Astrocyte (in vitro differentiated cells and primary cell): Measurements from ENCODE around the gene VWA8. TPM values are rescaled to one million over a fixed set of nuclear protein-coding genes. Genes with fewer than 3 reads are reported as not detected.

Experiments used
- DNase-seq: peaks from one replicate; pipeline ENCODE4 v3.0.0-alpha.2; 2010; ENCODE audit warnings: low read depth
- FAIRE-seq: peaks from 2 replicates; lab custom pipeline; 2011; peaks lifted over from hg19 to GRCh38; lab: Jason Lieb, UNC
- H2AFZ ChIP-seq: 2 replicates; pipeline ENCODE4 v1.6.0; 2012; ENCODE audit warnings: low read depth, low read length, inconsistent platforms
- H3K27ac ChIP-seq: 2 replicates; pipeline ENCODE4 v1.5.1; 2011; ENCODE audit warnings: low read depth, low read length, inconsistent platforms
- H3K27me3 ChIP-seq: 2 replicates; pipeline ENCODE4 v1.6.0; 2011; ENCODE audit warnings: low read length, inconsistent platforms; ENCODE audit not compliant: insufficient read depth
- H3K36me3 ChIP-seq: 2 replicates; pipeline ENCODE4 v1.5.1; 2011; ENCODE audit warnings: low read length, inconsistent platforms; ENCODE audit not compliant: insufficient read depth
- H3K4me1 ChIP-seq: 2 replicates; pipeline ENCODE4 v1.5.1; 2011; ENCODE audit warnings: low read length, inconsistent platforms; ENCODE audit not compliant: insufficient read depth
- H3K4me2 ChIP-seq: 2 replicates; pipeline ENCODE4 v1.6.0; 2012; ENCODE audit warnings: low read length, inconsistent platforms
- H3K4me3 ChIP-seq: 2 replicates; pipeline ENCODE4 v1.5.1; 2011; ENCODE audit warnings: low read depth, mild to moderate bottlenecking, low read length, inconsistent platforms; ENCODE audit not compliant: insufficient read depth
- H3K79me2 ChIP-seq: 2 replicates; pipeline ENCODE4 v1.6.0; 2012; ENCODE audit warnings: mild to moderate bottlenecking, low read length, inconsistent platforms; ENCODE audit not compliant: insufficient read depth
- H3K9ac ChIP-seq: 2 replicates; pipeline ENCODE4 v1.6.0; 2012; ENCODE audit warnings: mild to moderate bottlenecking, low read length, inconsistent platforms
- H3K9me3 ChIP-seq: 2 replicates; pipeline ENCODE4 v1.5.1; 2012; ENCODE audit warnings: low read depth, mild to moderate bottlenecking, low read length, inconsistent platforms; ENCODE audit not compliant: insufficient read depth
- H4K20me1 ChIP-seq: 2 replicates; pipeline ENCODE4 v1.6.0; 2012; ENCODE audit warnings: low read length, inconsistent platforms; ENCODE audit not compliant: insufficient read depth
- H3K27ac Mint-ChIP-seq: one replicate; pipeline ENCODE4 v1.8.0; 2021; ENCODE audit warnings: mild to moderate bottlenecking, mixed read lengths; ENCODE audit not compliant: unreplicated experiment
- H3K27me3 Mint-ChIP-seq: one replicate; pipeline ENCODE4 v1.8.0; 2021; ENCODE audit warnings: low read depth, mixed read lengths; ENCODE audit not compliant: unreplicated experiment
- H3K36me3 Mint-ChIP-seq: one replicate; pipeline ENCODE4 v1.8.0; 2021; ENCODE audit warnings: low read depth, mixed read lengths; ENCODE audit not compliant: unreplicated experiment
- H3K4me1 Mint-ChIP-seq: one replicate; pipeline ENCODE4 v1.8.0; 2021; ENCODE audit warnings: low read depth, mixed read lengths; ENCODE audit not compliant: unreplicated experiment
- H3K4me3 Mint-ChIP-seq: one replicate; pipeline ENCODE4 v1.8.0; 2021; ENCODE audit warnings: mild to moderate bottlenecking, moderate library complexity, mixed read lengths; ENCODE audit not compliant: unreplicated experiment
- H3K9me3 Mint-ChIP-seq: one replicate; pipeline ENCODE4 v1.8.0; 2021; ENCODE audit warnings: mild to moderate bottlenecking, mixed read lengths; ENCODE audit not compliant: unreplicated experiment
- CTCF ChIP-seq: IDR thresholded peaks from 2 replicates; pipeline ENCODE4 v1.5.1; 2011; ENCODE audit warnings: low read depth, mild to moderate bottlenecking, inconsistent platforms, low read length, moderate library complexity; ENCODE audit not compliant: insufficient read depth
- EZH2 ChIP-seq: IDR thresholded peaks from 2 replicates; pipeline ENCODE4 v1.6.1; 2012; ENCODE audit warnings: mild to moderate bottlenecking, low read length, inconsistent platforms; ENCODE audit not compliant: insufficient read depth
- total RNA-seq: library from RNA; stranded (reverse); gene quantifications from 2 replicates; pipeline ENCODE4 v1.2.1, GENCODE V29; 2021

The VWA8 gene
- total RNA-seq, 1 donor from 2014 or later, result 15.6 TPM

DNA sequence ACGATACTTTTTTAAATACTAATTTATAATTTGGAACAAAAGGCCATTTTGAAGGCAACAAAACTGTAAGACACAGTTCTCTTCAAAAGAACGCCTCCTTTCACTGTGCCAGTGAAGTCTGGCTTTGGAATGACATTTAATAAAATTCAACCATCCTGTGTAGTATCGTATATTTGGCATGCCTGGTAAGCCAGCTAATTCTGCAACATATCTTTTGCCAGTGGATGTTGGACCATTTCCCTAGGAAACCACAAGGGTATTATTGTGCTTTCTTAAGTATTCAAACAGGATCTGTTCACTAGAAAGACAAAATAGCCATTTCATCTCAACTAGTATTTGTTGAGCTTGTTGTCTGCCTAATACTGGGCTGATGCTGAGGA, 391.9 kb downstream of the VWA8 start:
- H3K4me3 ChIP-seq, result no peak overlapping the region
- no peaks in the 10 kb centered on the region for H3K9me3 ChIP-seq
- Mint-ChIP-seq H3K4me1 (peaks cover 19% of the 10 kb centered on the region), H3K27ac (no peak overlapping the region), H3K36me3 (peaks cover 15% of the 10 kb centered on the region), H3K4me3 (no peak overlapping the region), H3K27me3 (no peaks in the 10 kb centered on the region), H3K9me3 (no peaks in the 10 kb centered on the region)
- no peaks in the 10 kb centered on the region for H3K36me3 ChIP-seq
- TF ChIP-seq EZH2, result no peak
- TF ChIP-seq CTCF, result no peak
- H3K4me1 ChIP-seq, result peaks cover 31% of the 10 kb centered on the region
- no peaks in the 10 kb centered on the region for H3K79me2 ChIP-seq
- H3K27ac ChIP-seq, result no peak overlapping the region
- H2AFZ ChIP-seq, result no peak overlapping the region
- H3K9ac ChIP-seq, result no peak overlapping the region
- peak; percentile 79 for DNase-seq
- H3K4me2 ChIP-seq, result no peak overlapping the region
- FAIRE-seq, result peak; percentile 84
- H3K27me3 ChIP-seq, result no peaks in the 10 kb centered on the region
- H4K20me1 ChIP-seq, result no peaks in the 10 kb centered on the region

DNA sequence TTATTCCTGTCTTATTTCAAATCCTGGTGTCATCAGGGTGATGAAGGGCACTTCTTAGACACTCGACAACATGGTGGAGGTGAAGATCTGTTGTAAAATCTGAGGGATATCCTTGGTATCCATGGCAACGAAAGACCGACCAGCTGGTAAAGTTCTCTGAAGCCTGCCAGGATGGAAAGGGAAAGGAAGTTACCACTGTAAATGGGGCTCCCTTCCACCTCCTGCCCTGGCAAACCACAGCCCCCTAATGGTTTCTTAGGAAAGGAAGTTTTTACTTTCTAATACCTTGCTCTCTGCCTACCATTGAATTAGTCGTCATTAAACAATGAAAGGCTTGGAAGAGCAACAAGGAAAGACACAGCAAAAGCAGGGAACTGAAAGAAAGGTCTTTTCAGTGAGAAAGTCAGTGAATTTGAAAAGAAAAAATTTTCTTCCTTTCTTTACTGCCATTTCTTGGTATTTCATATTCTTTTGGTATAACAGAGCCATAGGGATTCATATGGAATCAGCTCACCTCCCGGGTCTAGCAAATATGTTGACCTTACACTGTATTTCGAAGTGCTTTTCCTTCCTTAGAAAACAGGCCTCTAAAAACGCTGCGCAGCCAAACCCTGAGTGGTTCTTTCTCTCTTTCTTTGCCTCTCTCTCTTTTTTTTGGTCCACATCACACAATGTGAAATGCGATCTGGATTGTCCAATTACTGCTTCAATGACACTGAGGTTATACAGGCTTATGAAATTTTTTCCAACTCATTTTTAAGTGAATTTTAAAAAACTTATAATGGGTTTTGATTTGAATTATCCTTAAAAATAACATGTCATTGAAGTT, 392.6 kb downstream of the VWA8 start:
- no peak overlapping the region for H3K4me3 Mint-ChIP-seq
- no peak overlapping the region for H3K9ac ChIP-seq
- H3K4me3 ChIP-seq, result no peak overlapping the region
- no peaks in the 10 kb centered on the region for H3K9me3 Mint-ChIP-seq
- no peaks in the 10 kb centered on the region for H3K27me3 Mint-ChIP-seq
- no peaks in the 10 kb centered on the region for H3K9me3 ChIP-seq
- H3K4me1 Mint-ChIP-seq, result peaks cover 25% of the 10 kb centered on the region
- H3K4me2 ChIP-seq, result no peak overlapping the region
- H3K27ac ChIP-seq, result no peak overlapping the region
- H3K27ac Mint-ChIP-seq, result no peak overlapping the region
- H2AFZ ChIP-seq, result no peak overlapping the region
- DNase-seq (no peak), FAIRE-seq (no peak)
- no peaks in the 10 kb centered on the region for H3K36me3 ChIP-seq
- no peaks in the 10 kb centered on the region for H3K27me3 ChIP-seq
- H3K79me2 ChIP-seq, result no peaks in the 10 kb centered on the region
- H3K4me1 ChIP-seq, result peaks cover 38% of the 10 kb centered on the region
- no peaks in the 10 kb centered on the region for H4K20me1 ChIP-seq
- no peak for TF ChIP-seq EZH2
- no peak for TF ChIP-seq CTCF
- H3K36me3 Mint-ChIP-seq, result peaks cover 14% of the 10 kb centered on the region

- Histone ChIP-seq H3K9me3 (no peaks in the 10 kb centered on the region), H3K9ac (no peak overlapping the region), H3K4me2 (no peak overlapping the region), H3K79me2 (no peaks in the 10 kb centered on the region), H3K4me3 (no peak overlapping the region), H3K36me3 (no peaks in the 10 kb centered on the region), H4K20me1 (no peaks in the 10 kb centered on the region), H3K4me1 (peaks cover 47% of the 10 kb centered on the region), H2AFZ (no peak overlapping the region), H3K27me3 (no peaks in the 10 kb centered on the region), H3K27ac (no peak overlapping the region)
- Mint-ChIP-seq H3K4me1 (peaks cover 35% of the 10 kb centered on the region), H3K27me3 (no peaks in the 10 kb centered on the region), H3K9me3 (no peaks in the 10 kb centered on the region), H3K27ac (no peak overlapping the region), H3K4me3 (no peak overlapping the region), H3K36me3 (peaks cover 14% of the 10 kb centered on the region)
- FAIRE-seq (no peak), DNase-seq (no peak)
- no peak for TF ChIP-seq CTCF
- no peak for TF ChIP-seq EZH2
Measured at GRCh38 chr13:41567363-41567762, 393.5 kb downstream of the VWA8 start.
